ENCODE measurements around the gene CYB5R2. TPM values are rescaled to one million over a fixed set of nuclear protein-coding genes. Genes with fewer than 3 reads are reported as not detected.
"Not testable (repeated sequence)": the region's sequence is repeated elsewhere in the genome, so short reads cannot be mapped to it uniquely, and the experiment has no call there.

Gene CYB5R2
- total RNA-seq, 1 donor from 2014 or later = 18.7 TPM

- H3K4me3 ChIP-seq (ENCODE audit: low read depth, low read length) = no peak overlapping the region
- DNase-seq (ENCODE audit: low read depth) = no peak
- TF ChIP-seq CTCF (conservative IDR thresholded peaks at IDR 0.05; ENCODE audit: low read depth, low read length) = no peak
Observed at GRCh38 chr11:7670641-7671040, 2.7 kb downstream of the CYB5R2 start.

DNA sequence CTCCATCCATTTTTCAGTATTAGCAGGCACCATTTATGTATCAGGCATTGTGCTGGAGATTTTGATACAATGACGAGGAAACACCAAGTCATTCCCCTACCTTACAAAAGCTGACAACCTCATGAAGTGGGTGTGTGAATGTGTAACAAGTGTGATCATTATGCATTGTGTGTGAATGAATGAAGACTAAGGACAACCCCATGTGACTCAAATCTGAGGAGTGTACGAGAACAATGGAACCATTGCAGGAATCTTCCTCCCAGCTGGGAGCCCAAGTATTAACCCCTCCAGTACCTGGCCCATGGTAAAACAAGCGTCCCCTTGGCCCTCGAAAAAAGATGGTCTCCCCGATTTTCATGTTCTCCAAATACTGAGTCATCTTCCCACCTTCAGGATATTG lies 4.4 kb downstream of the CYB5R2 start:
- DNase-seq (ENCODE audit: low read depth) = no peak
- no peak for TF ChIP-seq CTCF (conservative IDR thresholded peaks at IDR 0.05; ENCODE audit: low read depth, low read length)
- H3K4me3 ChIP-seq (ENCODE audit: low read depth, low read length) = no peak overlapping the region

- TF ChIP-seq CTCF (conservative IDR thresholded peaks at IDR 0.05; ENCODE audit: low read depth, low read length) = no peak
- no peak overlapping the region for H3K4me3 ChIP-seq (ENCODE audit: low read depth, low read length)
- no peak for DNase-seq (ENCODE audit: low read depth)
Observed at GRCh38 chr11:7668464-7668863, 4.8 kb downstream of the CYB5R2 start.

DNA sequence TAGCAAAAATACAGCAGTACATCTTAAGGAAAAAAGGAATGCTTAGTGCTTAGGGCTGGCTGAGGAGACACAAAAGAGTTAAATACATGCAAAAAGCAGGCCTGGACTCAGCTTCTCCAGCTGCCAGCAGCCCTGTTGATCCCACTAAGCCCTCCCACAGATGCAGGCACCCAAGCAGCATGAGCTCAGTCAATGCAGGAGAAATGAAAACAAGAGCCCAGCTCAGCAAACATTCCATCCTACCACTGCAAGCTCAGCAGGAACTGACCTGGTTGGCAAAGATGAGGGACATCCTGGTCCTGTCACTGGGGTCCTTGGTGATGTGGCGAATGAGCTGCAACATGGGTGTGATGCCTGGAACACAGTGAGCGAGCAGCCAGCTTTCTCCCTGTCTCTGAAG lies 5.8 kb downstream of the CYB5R2 start:
- no peak for TF ChIP-seq CTCF (conservative IDR thresholded peaks at IDR 0.05; ENCODE audit: low read depth, low read length)
- no peak for DNase-seq (ENCODE audit: low read depth)
- no peak overlapping the region for H3K4me3 ChIP-seq (ENCODE audit: low read depth, low read length)

DNA sequence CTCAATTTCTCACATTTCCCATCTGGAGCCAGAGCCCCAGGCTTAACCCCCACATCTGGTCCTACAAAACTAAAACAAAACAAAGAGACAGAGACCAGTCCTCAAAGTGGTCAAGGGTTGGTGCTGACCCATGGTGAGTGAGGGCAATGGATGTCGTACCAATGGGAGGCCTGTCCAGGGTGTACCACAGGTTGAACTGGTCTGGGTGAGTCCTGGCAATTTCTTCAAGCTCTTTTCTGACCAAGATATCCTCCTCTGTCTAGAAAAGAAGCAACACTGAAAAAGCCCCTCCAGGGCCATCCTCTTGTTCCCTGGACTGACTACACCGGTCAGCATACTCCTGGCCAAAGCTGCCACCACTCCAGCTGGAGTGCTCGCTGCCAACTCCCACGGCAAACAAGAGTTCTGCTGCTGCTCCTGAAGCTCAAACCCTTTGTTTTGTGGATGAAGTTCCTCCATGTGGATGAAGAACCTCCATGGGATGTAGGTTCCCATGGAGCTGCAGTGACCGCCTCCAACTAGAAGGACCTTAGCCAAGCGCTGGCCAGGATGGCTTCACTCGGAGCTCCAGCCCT lies 6.9 kb downstream of the CYB5R2 start:
- no peak for DNase-seq (ENCODE audit: low read depth)
- H3K4me3 ChIP-seq (ENCODE audit: low read depth, low read length) = no peak overlapping the region
- no peak for TF ChIP-seq CTCF (conservative IDR thresholded peaks at IDR 0.05; ENCODE audit: low read depth, low read length)

DNA sequence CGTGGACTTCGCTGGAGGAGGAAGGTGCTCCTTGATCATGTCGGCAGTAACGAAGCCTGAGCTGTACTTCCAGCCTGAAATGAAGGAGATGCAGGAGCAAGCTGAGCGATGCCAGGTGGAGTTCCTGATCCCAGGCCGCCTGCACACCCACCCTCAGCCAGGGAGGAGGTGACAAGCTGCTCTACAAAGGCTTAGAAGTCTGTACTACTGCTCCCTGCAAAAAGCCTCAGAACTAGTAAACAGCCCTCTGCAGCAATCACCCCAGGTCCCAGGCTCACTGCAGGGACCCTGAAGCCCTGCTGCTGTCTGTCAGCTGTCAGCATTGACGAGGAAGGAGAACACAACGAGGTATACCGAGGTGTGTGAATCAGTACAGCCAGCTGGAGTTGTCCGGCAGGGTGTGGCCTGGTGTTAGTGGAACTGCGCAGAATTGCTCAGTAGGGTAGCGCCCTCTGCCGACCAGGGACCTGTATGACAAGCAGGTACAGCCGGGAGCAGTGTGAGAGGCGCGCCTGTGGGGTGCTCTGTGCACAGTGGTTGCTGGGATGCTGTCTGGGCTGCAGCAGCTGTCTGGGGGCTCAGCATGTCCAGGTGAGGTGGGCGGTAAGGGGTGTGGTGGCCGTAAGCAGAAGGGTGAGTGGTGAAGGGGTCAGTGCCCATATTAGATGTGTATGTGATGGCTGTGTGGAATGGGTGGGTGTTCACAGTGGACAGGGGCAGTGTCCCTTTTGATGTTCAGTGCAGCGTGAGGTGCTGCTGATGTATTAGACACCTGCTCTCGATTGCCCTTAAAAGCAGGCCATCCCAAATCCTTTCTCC lies 7.6 kb downstream of the CYB5R2 start:
- DNase-seq (ENCODE audit: low read depth) = peak; percentile 19
- peak; percentile 97 for TF ChIP-seq CTCF (conservative IDR thresholded peaks at IDR 0.05; ENCODE audit: low read depth, low read length)
- no peak overlapping the region for H3K4me3 ChIP-seq (ENCODE audit: low read depth, low read length)

DNA sequence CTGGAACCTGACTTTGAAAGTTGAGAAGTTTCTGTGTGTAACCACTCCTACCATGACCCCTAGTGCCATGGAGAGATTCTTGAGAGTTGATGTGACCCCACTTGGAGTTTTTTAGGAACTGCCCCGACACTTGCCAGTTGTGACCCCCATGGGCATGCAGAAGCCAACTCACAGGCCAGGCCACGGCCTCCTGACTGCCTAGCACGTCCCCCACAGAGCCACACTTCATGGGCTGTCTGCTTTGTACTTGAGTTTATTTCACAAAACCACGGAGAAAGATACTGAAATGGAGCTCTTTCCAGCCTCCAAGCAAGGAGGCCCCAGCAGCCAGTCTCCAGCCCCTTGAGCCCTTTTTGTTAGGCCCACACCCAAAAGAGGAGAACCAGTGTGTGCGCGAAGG lies 8.4 kb downstream of the CYB5R2 start:
- no peak for DNase-seq (ENCODE audit: low read depth)
- TF ChIP-seq CTCF (conservative IDR thresholded peaks at IDR 0.05; ENCODE audit: low read depth, low read length) = no peak
- H3K4me3 ChIP-seq (ENCODE audit: low read depth, low read length) = no peak overlapping the region

DNA sequence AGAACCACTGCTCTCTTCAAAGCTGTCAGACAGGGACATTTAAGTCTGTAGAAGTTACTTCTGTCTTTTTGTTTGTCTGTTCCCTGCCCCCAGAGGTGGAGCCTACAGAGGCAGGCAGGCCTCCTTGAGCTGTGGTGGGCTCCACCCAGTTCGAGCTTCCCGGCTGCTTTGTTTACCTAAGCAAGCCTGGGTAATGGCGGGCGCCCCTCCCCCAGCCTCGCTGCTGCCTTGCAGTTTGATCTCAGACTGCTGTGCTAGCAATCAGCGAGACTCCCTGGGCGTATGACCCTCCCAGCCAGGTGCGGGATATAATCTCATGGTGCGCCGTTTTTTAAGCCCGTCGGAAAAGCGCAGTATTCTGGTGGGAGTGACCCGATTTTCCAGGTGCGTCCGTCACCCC lies 9.8 kb downstream of the CYB5R2 start:
- not testable (repeated sequence) for H3K4me3 ChIP-seq (ENCODE audit: low read depth, low read length)

More for the DNA sequence above, 9.8 kb downstream of the CYB5R2 start:
- not testable (repeated sequence) for DNase-seq (ENCODE audit: low read depth)
